NCI-H1417 (cell line): ENCODE measurements around the gene LYSMD3.

ENCODE experiments used
- DNase-seq, 3 experiments: peaks; one replicate each; lab custom pipeline; 2025; lab: John Stamatoyannopoulos, UW

The LYSMD3 gene

GRCh38 chr5:90547072-90547536, 17.7 kb upstream of the LYSMD3 start:
- DNase-seq = peak in 2 of 3 experiments; percentile 12 to 28

- no peak for DNase-seq
Measured at GRCh38 chr5:90546216-90546837, 16.9 kb upstream of the LYSMD3 start.

GRCh38 chr5:90545511-90545910, 16.1 kb upstream of the LYSMD3 start:
- no peak for DNase-seq

- no peak for DNase-seq
Measured at GRCh38 chr5:90542827-90543519, 13.6 kb upstream of the LYSMD3 start.

- DNase-seq = no peak
Measured at GRCh38 chr5:90534922-90535321, 5.5 kb upstream of the LYSMD3 start.

GRCh38 chr5:90533794-90534193, 4.4 kb upstream of the LYSMD3 start:
- no peak for DNase-seq

GRCh38 chr5:90530736-90531487, 1.5 kb upstream of the LYSMD3 start:
- DNase-seq = peak in 1 of 3 experiments; percentile 2

GRCh38 chr5:90529939-90530677, 724 bp upstream of the LYSMD3 start:
- DNase-seq = peak; percentile 76 to 87 (median 78)

- peak; percentile 40 to 61 (median 45) for DNase-seq
Measured at GRCh38 chr5:90528601-90529193, 687 bp downstream of the LYSMD3 start.

- DNase-seq = peak in 1 of 3 experiments; percentile 76
Measured at GRCh38 chr5:90519081-90519480, 10.3 kb downstream of the LYSMD3 start.

GRCh38 chr5:90518661-90519060, 10.7 kb downstream of the LYSMD3 start:
- peak; percentile 2 to 82 (median 31) for DNase-seq

- DNase-seq = no peak
Measured at GRCh38 chr5:90514520-90514919, 14.9 kb downstream of the LYSMD3 start.

- no peak for DNase-seq
Measured at GRCh38 chr5:90510438-90510837, 18.9 kb downstream of the LYSMD3 start.

- DNase-seq = no peak
Measured at GRCh38 chr5:90506221-90506620, 23.2 kb downstream of the LYSMD3 start.

- DNase-seq = peak in 1 of 3 experiments; percentile 27
Measured at GRCh38 chr5:90504743-90505142, 24.6 kb downstream of the LYSMD3 start.

GRCh38 chr5:90503596-90503995, 25.8 kb downstream of the LYSMD3 start:
- DNase-seq = no peak

- DNase-seq = no peak
Measured at GRCh38 chr5:90495146-90495545, 34.2 kb downstream of the LYSMD3 start.

- DNase-seq = no peak
Measured at GRCh38 chr5:90494043-90494442, 35.3 kb downstream of the LYSMD3 start.

GRCh38 chr5:90488791-90489190, 40.6 kb downstream of the LYSMD3 start:
- DNase-seq = no peak

GRCh38 chr5:90484540-90484939, 44.8 kb downstream of the LYSMD3 start:
- DNase-seq = no peak

GRCh38 chr5:90483206-90483605, 46.2 kb downstream of the LYSMD3 start:
- DNase-seq = no peak

- DNase-seq = no peak
Measured at GRCh38 chr5:90480699-90481098, 48.7 kb downstream of the LYSMD3 start.
